H4 (cell line): ENCODE data around the gene SERGEF. TPM values are rescaled to one million over a fixed set of nuclear protein-coding genes. Genes with fewer than 3 reads are reported as not detected.

Experiments
- DNase-seq: peaks from one replicate; pipeline ENCODE4 v3.0.0-alpha.2; 2015; ENCODE audit warnings: low spot score
- total RNA-seq: library from RNA; depleted of rRNA; stranded (reverse); fragments of >200 nt; shearing (Covaris generic); gene quantifications from 2 replicates; pipeline ENCODE4 v1.2.3, GENCODE V29; 2014

Gene SERGEF
- total RNA-seq, 1 experiment from 2014 or later: 42.8 TPM

DNA sequence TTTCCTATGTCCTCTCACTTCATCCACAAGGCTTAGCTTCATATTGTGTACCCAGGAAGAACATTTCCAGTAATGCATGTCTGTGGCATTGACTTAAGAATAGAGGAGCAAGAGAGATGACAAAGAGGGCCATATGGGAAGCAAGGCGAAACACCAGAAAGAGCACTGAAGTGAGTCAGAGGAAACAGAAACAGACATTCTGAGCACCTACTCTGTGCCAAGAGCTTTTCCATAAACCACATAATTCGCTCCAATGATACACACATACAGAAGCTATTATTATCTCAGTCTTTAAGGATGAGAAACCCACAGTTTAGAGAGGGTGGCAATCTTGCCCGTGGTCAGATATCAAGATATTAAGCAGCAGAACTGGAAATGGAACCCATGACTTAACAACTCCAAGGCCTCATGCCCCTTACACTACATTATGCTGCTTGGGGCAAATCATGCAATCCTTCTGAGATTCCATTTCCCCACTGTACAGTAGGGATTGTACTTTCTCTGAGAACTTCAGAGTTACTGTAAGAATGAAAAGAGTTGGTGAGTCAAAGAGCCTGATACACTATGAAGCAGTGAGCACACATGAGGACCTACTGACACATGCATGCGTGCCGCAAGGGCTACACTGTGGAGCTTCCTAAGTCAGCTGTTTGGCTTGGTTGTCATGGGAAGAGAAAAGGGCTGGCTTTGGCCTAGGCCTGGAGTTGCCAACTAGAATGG lies 151.7 kb downstream of the SERGEF start:
- DNase-seq: no peak

DNA sequence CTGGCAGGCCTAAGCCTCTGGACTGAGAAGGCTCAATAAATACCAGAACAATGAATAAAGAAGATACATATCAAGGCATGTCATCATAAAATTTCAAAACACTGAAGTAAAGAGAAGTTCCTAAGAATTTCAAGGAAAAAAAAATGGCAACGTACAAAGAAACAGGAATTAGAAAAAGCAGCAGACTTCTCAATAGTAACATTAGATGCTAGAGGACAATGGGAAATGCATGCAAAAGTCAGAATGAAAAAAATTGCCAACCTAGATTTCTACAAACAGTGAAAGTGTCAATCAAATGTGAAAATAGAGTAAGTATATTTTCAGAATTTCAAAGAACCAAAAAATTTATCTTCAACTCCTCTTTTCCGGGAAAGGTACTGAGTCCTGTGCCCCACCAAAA lies 153.3 kb downstream of the SERGEF start:
- DNase-seq: no peak

DNA sequence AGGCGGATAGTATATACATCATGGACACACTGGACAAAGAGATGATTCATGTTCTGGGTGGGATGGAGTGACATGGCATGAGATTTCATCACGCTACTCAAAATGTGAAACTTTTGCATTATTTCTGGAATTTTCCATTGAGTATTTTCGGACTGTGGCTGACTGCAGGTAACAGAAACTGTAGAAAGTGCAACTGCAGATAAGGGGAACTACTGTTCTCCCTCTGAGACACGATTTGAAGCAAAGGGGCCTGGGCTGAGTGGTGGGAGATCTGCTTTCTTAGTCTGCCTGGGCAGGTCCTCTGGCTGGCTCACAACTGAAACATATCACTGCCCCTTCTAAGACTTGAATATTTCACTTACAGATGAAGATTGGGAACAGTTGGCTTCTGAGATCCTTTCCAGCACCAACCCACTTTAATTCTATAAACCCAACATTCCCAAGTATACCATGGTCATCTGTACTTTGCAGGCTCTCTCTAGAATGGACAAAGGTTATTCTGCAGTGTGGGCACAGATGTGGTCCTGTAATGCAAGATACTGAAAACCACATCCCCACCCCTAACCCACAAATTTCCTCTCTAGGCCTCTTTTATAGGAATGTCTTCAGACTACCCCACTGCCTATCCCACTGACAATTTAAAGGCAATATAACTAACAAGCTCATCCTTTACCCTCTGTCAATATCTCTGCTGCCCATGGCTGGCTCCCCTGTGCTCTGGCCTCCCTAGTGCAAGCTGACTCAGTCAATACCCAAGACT lies 157.1 kb downstream of the SERGEF start:
- DNase-seq: no peak

DNA sequence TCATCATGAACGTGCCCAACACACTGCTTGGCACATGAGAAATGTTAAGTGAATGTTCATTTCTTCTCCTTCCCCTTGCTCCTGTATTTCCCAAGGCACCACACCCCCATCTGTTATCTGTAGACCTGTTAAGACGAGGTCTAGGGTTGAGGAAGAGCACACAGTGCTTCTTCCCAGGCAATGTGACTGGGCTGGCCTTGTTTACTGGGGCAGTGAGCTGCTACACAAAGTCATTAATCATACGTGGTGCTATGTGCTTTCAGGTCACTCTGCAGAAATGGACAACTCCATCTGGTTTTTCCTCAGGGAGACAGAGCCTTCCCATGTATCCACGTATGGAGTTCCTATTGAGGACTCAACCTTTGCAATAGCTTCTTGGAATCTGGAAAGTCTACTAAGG lies 159.6 kb downstream of the SERGEF start:
- DNase-seq: no peak

DNA sequence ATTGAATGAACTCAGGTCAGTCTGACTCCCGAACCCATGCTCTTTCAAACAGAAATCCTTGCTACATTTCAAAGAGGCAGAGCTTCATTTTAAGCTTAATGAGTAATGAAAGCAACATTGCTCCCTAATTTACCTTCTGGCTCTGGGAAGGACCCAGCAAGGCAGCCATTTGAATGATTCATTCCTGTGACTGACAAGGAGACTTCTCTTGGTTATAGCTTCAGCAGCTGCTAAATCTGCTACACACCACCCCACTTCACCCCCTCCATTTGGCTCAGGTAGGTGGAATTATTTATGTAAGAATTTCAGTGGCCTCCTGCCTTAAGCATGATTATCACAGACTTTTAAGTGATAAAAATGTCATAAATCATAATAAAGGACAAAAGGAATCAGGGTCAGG lies 160.6 kb downstream of the SERGEF start:
- no peak for DNase-seq

DNA sequence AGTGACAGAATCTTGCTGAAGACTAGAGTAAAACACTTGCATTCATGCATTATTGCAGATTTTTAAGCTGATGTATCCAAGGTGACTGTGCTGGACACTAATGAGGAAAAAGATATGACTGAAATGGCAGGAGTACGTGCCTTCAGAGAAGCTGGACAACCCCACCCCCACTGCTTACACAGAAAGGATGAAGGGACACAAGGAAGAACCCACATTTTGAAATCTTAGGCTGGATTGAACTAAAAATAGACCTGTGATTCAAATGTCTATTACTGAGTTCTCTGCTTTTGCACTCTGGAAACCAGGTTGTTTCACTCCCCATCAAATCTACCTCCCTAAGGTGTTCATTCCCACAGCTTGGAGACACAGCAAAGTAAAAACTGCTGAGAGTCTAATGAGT lies 161.2 kb downstream of the SERGEF start:
- DNase-seq: no peak

DNA sequence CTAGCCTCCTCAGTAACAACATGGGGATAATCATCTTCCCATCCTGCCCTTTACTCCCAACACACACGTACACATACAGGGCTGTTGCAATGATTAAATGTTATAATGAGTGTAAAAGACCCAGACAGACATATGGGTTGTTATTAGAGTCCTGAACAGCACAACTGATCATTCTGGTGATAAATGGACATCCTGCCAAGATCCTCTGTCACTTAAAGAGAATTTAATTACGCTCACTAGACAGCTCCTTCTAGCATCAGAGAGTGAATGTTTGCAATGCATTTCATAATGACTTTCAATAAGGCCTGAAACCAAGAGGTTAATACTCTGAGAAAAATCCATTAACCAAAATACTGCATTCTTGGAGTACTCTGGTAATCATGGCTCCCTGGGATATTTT lies 162.5 kb downstream of the SERGEF start:
- no peak for DNase-seq

DNA sequence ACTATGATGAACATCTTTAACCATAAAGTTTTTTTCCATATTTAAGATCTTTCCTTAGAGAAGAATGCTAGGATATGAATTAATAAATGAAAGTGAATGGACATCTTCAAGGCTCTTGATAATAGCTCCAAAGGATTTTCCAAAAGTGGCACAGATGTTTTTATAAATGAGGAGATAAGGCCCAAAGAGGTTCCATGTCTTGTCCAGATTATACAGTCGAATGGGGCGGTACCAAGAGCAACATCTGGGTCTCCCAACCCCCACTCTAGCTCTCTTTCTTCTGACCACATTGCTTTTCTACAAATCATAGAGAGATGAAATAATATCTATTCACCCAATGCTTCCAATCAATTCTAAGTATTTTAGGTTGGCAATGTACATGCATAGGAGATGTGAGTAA lies 164.1 kb downstream of the SERGEF start:
- DNase-seq: no peak

DNA sequence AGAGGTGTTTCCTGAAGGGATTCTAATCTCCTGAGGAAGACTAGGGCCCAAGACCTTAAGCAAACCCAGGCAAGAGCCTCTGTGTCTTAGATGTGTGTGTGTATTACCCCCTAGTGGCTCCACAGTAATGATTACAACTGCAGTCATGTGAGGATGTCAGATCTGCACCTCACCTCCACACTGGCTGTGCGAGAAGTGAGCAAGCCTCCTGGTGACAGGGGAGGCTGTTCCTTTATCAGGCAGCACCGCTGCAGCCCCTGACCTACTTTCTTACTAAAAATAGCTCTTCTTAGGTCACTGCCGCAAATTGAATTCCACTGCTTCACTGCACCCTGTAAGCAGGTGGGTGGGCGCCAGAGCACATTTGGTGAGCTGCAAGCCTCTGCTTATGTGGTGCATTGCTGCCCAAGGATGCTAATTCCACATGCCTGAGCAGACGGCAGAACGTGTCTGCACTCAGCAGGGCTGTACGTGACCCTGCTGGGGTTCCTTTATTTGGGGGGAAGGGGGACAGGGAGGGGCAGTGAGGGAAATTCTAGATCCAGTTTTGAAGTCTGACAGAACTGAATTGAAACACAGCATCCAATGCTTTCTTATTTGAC lies 165.9 kb downstream of the SERGEF start:
- peak; percentile 66 for DNase-seq

DNA sequence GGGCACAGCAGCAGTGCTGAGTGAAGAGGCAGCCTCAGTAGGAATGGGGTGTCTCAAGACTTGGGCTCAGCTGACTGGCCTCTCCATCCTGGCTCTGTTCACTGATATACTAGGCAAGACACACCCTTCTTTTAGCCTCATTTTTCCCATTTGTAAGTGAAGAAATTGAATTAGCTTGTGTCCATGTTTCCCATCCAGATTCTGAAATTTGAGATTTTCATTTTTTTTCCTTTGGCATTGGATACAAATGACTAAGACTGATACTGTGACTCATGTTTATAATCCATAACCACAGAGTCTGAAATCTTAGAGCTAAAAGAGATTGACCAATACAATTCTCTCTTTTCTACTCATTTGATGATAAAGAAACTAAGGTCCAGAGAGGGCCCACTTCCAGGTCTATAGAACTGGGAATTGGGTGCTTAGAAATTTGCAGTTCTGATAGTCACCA lies 167.4 kb downstream of the SERGEF start:
- DNase-seq: peak; percentile 66

DNA sequence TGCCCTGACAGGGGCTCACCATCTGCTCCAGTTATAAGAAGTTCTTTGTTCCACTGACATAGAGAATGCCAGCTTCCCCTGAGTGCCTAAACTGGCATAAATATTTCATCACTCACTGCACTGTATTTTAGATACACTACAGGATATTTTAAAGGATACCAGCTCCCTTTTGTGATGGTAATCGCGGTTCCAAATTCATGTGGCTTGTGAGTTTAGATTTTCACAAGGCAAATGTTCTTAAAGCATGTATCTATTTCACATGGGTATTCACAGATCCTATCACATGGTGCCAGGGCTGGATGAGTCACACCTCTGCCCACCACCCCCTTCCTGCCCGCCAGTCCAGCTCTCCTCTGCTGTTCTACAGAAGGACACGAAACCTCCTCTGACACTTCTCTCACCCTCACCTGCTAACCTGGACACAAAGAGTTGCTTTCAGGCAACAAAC lies 172.7 kb downstream of the SERGEF start:
- peak; percentile 87 for DNase-seq

DNA sequence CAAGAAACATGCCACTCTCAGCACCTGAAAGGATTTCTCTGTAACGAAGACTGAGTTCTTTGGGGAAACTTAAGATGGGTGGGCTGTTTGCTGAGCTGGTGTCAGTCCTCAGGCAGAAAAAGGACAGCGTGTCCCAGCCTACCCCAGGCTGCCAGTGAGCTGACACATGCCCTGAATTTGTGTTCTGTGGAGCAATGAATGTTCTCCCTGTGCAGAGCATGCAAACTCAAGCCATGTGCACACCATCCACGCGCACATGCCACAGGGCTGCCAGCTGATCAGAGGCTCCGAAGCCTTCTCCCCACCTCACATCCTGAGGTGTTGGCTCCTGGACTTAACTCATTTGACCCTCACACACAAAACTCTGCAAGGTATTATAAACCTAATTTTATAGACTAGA lies 173.4 kb downstream of the SERGEF start:
- no peak for DNase-seq

DNA sequence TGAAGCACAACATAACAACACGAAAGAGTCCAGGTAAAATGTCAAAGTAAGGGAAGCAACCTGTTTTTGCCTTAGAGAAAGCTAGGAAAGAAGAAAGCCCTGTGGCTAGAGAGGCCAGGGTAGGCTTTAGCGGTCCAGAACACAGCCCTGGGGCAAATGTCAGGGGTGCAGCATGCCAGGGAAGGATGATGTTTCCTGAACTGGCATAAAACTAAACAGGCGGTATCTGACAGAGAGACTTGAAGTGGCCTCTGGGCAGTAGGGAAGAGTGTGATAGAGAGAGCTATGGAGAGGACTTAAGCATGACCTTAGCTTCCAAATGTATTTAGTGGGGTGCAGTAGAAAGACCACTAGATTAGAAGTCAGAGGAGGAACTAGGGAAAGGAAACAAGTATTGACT lies 174.7 kb downstream of the SERGEF start:
- no peak for DNase-seq

DNA sequence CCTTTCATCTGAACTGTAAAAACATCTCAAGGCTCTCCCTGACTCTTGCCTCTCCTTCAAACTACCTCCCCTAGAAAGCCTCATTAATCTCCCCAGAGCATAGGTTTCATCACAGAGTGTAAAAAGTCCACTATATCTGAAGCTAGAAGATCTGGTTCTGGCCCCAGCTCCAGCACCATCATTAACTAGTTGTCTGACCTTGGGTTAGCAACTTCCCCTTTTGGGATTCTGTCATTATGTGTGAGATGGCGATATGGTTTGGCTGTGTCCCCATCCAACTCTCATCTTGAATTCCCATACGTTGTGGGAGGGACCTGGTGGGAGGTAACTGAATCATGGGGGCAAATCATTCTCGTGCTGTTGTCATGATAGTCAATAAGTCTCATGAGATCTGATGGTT lies 181.0 kb downstream of the SERGEF start:
- DNase-seq: no peak

DNA sequence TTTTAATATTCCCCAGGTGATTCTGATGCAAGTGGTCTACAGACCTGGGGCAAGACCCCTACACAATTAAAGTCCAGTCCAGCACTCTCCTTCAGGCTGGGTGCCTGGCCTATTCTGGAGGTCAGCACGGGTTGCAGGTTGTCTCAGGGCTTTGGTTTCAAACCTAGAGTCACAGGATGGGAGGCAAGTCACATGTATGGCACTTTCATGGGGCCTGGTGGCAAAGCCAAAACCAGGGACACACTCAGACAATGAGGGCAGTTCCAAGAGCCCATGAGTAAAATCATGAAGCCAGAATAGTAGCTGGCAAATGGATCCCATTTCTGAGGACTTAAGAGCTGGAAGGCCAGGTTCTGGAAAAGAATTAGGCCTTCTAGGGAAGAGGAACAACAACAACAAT lies 181.6 kb downstream of the SERGEF start:
- no peak for DNase-seq

DNA sequence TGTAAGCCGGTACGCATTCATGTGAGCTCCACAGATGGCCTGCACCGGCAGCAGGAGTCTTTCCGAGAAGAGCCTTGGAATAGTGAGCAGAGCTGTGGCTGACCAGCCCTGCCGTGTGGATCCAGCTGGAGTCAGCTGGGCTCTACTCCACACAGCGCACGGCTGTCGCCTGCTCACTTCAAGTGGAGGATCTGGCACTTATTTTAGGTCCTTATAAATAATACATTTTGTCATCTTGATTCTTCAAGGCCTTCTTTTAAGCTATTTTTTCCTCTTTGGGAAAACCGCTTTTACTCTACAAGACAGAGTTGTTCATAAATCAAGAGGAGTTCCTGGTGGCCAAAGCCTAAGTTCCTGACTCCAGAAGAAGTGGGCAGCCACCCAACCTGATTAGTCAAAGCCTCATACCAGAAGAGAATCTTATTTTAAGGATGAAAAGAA lies 184.5 kb downstream of the SERGEF start:
- DNase-seq: no peak

DNA sequence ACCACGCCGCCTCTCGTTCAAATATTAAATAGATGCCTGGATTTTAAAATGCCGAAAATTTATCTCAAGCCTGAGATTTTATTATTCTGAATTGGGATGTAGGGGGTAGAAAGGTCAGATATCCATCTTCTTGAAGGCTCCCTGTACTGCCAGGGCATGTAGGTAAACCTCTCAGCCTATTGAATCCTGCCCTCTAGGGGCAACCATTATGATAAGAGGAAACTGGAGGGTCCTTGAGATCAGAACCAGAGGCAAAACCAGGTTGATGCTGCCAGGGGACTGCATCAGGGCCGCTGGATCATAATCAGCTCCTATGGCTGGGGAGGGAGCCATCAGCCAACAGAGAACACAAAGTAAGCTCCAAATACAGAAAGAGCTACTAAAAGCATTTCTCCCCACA lies 185.8 kb downstream of the SERGEF start:
- no peak for DNase-seq

DNA sequence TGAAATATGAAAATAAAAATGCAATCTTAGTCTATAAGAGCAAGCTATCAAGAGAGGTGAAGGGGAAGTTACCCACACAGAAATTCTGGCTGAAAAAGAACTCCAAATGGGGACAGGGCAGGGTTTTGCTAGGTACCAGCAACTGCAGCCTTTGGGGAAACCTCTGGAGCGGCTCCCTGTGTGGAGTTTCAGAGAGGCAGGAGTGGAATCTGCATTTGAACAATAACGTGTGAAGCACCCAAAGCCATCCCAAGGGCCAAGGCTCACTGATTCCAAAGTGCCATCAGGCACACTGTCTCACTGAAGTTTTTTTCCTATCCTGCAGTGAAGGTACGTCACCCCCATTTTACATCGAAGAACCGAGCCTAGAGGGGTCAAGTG lies 190.5 kb downstream of the SERGEF start:
- no peak for DNase-seq

DNA sequence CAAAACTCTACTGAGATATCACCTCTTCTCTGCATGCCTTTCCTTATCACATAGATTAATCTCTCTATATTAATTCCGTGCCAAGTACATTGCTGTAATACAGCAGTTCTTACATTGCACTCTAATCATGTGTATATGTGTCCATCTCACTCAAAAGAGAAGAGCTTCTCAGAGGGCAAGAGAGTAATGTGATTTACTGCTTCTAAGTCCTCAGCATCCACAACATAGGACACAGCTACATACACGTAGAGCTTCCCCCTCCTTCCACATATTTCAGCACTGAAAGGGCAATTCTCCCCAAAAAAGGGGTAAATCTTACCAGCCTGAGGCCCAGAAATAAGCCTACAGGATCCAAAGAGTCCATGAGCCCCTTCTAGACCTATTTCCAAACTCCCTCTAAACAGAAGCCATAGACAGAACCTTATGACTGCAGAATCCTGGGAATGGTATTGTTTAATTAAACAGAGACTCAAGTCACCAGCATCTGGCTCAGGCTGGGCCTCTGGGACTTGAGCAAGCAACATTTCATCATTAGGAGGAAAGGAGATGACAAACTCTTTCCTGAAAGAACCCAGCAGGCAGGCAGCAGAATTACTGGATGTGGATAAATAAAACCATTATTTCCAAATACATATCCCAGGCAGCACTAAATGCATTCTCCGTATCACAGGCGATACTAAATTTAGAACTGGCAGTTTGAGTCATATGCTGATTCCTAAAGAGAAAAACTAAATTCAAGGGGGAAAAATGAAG lies 191.0 kb downstream of the SERGEF start:
- no peak for DNase-seq

DNA sequence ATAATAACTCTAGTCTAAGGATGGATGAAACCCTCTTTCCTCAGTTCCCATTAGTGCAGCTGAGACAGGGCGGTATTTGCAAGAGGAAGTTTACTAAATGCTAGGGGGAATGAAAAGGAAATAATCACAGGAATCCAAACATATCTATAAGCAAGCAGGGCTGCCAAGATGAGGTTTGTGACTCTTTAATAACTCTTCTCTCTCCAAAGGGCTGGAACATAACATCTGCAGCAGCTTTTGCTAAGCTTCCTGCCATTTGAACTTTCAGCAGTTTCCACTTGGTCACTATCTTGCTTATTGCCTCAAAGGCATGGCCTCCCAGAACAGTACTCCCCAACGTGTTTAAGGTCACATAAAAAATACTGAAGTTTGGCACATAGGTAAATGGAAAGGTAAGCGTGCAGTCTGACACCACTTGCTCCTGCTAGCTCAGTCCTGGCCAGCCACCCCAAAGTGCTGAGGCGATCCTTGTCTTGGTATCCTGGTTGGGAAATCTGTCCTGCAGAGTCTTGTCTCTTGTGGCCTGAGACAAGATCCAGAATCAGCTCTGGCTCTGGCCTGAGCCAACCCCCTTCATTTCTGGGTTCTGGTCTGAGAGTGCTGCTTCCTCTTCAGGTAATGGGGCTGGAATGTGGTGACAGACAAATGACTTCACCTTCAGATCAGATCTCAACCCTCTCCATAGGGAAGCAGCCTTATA lies 196.5 kb downstream of the SERGEF start:
- no peak for DNase-seq

DNA sequence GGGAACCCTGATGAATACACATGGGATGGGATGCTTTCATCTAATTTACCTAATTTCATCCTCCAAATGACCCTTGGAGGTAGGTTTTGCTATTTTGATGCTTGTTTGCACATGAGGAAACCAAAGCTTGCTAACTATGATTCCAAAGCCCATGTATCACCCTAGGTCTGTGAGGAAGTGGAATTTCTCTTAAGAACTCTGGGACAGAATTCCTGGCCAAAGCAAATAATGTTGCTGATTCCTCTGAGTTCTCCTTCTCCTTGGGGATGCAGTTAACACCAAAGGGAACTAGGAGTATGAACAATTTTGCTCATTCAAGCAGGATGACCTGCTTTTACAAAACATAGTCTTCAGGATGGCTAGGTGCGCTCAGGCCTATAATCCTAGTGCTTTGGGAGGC lies 198.3 kb downstream of the SERGEF start:
- no peak for DNase-seq
